NCI-H446 (cell line): ENCODE measurements around the gene TMPRSS3.
"Not testable (repeated sequence)": the region's sequence is repeated elsewhere in the genome, so short reads cannot be mapped to it uniquely, and the experiment has no call there.

Experiments used
- DNase-seq, 2 experiments: peaks; one replicate each; lab custom pipeline; 2025; lab: John Stamatoyannopoulos, UW

Gene TMPRSS3

DNA sequence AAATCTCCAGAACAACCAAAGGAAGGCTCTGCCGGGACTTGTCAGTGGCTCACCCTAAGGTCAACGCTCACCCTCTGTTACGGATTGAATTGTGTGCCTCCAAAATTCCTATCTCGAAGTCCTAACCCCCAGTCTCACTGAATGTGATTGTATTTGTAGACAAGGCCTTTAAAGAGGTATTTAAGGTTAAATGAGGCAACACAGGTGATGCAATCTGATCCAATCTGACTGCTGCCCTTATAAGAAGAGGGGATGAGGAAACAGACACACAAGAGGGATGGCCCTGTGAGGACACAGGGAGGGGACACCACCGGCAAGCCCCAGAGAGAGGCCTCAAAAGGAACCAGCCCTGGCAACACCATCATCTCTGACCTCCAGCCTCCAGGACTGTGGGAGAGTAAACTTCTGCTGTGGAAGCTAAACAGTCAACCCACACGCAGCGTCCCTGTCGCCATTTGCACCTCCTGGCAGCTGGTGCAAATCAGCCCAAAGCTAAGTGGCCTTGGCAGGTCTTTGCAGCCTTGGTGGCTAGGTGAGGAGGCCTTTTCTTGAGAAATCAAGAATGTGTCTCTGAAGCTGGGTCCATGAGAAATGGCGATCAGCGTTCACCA is 32.1 kb upstream of the TMPRSS3 start:
- no peak for DNase-seq

DNA sequence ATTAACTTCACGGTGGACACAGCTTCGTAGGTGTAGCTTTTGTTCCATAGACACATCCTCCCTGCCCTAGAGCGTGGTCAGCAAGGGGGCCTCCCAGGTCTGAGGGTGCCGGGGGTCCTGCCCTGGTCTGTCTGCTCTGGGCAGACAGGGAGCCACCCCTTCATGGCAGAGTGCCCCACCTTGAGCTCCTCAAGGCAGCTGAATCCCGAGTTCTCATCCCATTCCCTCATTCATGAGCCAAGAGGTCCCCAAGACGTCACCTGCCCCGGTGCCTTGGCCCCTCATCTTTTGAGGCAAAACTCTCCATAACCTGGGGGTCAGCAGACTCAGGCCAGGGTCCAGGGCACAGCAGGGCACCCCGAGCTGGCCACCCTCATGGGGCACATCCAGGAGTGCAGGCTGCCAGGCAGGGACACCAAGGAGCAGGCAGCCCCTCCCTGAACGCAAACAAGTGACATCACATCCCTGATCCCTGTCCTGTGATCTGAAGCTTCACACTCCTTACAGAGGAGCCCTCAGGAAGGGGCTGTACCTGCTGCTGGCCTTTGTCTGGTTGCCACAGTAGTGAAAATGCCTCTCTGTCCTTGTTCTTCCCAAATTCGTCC is 31.1 kb upstream of the TMPRSS3 start:
- DNase-seq = no peak

DNA sequence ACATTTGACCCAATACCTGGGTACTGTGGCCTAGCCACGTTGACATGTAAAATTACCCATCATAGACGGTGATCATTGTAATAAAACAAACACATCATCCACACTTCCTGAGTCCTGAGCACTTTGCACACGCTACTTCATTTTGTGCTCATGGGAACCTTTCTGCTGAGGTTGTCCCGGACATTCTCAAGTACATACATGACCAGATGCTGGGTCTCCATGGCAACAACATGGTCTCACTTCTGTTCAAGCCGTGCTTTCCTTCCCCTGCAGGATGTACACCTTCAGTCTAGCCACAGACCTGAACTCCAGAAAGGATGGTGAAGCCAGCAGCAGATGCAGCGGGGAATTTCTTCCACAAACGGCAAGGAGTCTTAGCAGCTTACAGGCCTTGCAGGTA is 30.6 kb upstream of the TMPRSS3 start:
- DNase-seq = no peak

DNA sequence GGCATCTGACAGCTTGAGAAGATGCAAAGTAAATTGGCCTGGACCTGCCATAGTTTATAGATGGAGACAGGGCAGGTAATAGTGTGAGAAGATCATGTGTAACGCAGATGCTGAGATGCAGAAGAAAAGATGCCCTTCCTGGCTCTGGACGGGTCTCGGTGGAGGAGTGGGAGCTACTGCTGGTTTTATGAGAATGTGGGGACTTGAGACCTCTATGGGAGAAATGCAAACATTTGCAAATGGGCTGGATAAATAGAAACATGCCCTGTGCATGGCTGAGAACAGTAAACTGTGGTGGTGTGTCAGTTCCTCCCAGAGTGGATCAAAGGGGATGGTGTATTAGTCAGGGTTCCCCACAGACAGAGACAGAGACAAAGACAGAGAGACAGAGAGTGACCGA is 29.7 kb upstream of the TMPRSS3 start:
- DNase-seq = no peak

DNA sequence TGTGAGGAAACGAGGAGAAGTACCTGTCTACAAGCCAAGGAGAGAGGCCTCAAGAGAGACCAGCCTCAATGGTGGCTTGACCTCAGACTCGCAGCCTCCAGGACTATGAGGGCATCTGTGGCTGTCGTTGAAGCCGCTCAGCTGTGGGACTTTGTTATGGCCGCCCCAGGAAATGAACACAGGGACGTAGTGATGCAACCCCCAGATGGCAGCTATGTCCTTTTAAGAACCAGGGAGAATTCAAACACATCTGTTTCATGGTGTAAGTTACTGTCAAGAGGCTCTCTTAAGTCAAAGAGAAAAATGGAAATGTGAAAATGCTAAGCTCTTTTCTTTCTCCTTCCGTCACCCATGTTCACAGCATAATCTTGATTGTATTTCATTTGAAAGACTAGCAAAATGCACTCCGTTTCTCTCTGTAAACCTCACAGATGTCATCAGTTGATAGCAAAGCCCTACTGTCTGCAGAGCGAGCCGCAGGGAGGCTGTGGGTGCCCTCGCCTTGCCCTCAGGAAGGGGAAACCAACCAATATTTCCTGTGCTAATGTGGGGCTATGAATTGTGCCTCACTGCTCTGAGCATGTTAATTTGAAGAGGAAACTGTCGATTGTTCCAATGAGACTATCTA is 29.2 kb upstream of the TMPRSS3 start:
- DNase-seq = no peak

DNA sequence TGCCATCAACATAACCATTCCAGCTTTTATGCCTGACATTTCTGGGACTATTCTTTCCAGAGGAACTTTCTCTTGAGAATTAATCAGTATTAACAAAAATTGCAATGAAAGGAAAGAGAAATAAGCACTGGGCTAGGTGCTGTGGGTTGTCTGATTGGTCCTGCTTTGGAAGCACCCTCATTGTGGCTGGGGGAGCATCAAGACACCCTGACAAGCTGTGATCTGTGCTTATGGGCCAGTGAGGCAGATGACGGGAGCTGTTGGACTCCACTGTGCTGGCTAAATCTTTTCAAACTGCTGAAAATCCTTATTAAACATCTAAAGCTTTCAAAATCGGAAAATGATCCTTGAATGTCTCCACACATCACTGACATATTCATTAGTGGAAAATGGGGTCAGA is 27.8 kb upstream of the TMPRSS3 start:
- DNase-seq = no peak

DNA sequence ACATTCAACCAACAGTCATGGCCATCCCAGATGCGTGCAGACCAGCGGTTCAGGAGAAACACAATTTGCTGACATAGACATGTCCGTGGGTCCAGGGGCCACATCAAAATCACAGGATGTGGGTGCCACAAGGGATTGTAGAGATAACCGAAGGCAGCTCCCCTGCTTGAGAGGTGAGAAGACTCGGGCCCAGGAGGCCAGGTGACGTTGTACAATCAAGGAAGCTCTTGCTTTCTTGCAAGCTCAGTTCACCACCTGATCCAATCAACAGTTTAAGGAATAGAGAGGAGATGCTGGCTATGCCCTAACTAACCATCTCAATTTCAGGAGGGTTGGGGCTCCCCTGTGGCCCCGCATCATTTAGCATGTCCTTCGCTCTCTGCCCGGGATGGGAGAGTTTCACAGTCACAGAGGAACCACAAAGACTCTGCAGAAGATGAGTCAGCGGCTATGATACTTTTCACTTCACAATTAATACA is 27.4 kb upstream of the TMPRSS3 start:
- no peak for DNase-seq

DNA sequence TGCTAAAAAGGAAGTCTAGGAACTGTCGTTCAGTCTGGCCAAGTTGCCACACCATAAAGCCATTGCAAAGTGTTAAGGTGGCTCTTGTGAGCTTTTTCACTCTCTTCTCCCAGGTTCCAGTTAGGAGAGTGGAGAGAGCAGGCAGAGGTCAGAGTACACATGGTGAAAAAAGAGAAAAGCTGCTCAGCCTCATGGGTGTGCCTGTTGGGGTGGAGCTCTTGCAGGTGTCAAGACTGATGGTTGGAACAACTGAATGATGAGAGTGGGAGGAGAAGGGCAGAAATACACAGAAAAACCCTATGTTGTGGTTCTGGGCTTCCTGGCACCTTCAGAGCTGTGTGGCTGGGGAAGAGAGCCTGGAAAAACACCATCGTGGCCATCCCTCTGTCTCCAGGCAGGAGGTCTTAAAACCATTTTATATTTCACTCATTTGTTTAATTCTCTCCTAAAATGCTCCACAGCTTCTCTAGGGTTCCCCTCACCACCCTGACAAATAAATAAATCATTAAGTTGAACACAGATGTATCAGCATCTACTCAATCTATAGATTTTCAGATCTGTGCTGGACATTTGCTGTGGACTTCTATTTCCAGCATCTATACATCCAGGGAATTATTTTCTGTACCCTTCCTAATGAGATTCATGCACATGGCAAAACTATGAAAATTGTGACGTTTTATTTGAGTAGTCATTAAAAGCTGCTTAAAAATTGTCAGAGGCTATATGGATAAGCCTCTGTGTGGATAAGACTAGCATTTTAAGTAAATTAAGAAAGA is 25.4 kb upstream of the TMPRSS3 start:
- DNase-seq = no peak

DNA sequence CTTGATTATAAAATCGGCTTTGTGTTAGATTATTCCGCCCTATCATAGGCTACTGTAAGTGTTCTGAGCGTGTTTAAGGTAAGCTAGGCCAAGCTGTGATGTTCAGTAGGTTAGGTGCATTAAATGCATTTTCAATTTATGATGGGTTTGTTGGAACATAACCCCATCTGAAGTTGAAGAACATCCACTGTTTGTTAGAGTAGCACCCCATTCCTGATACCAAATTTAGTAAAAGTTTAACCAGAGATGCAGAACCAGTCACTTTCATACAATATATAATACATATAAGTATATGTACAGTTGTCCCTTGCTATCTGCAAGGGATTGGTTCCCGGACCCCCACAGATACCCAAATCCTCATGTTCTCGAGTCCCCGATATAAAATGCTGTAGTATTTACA is 24.0 kb upstream of the TMPRSS3 start:
- DNase-seq = no peak

DNA sequence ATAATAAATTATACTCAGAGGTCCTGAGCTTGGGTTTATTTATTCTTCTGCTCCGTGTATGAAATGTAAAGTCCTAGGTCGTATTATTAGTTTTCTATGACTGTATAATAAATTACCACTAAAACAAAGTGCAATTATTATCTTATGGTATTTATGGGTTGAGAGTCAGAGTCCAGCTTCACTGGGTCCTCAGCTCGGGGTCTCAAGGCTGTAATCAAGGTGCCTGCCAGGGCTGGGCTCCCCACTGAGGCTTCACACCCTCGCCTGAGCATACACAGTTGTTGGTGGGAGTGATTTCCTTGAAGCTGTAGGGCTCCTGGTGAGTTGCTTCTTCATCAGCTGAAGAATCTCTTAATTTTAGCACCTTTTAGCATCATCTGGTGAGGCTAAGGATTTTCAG is 23.0 kb upstream of the TMPRSS3 start:
- DNase-seq = no peak

DNA sequence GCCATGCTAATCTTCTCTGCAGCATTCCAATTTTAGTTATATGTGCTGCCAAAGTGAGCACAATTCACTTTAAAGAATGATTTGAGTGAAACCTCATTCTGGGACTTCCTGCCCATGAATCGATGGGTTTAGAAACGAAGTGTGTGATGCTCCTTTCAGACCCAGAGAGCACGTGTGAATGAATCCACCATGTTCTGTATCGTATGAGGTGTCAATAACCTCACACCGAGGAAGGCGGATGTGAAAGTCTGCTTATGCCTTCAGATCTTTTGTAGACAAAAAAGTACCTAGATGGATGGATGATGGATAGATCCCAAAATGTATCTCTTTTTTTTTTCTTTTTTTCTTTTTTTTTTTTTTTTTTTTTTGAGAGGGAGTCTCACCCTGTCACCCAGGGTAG is 21.7 kb upstream of the TMPRSS3 start:
- no peak for DNase-seq

DNA sequence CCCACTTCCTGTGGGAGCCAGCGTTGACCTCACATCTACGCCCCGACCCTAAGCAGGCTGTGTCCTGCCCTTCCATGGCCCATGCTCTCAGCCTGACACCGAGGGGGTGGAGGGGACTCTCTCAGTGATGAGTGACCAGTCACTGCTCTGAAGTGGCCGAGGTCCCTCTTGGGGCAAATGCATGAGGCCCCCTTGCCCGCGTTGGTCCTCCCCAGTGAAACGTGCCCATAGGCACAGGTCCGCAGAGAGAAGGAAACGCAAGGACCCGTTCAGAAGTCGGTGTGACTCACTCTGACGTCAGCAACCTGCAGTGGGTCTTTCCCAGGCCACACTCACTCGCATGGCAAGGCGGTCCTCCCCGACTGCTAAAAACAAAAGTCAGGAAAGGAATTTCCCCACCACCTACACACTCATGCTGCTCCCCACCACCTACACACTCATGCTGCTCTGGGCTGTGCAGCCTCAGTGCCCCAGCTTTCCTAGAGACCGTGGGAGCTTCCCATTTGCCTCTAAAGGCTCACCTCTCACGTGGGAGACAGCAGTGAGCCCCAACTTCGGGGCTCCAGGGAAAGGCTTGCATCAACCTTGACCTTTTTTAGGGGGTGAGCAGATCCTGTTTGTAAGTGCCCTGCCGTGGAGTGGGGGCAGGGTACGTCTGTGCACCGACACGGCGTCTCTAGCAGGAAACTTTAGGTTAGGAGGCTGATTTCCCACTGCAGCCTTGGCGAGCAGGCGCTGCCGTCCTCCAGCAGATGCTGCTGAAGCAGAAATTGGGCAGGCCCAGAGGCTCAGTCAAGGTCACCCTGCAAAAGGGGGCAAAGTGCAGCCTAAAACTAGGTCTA is 19.3 kb upstream of the TMPRSS3 start:
- no peak for DNase-seq

DNA sequence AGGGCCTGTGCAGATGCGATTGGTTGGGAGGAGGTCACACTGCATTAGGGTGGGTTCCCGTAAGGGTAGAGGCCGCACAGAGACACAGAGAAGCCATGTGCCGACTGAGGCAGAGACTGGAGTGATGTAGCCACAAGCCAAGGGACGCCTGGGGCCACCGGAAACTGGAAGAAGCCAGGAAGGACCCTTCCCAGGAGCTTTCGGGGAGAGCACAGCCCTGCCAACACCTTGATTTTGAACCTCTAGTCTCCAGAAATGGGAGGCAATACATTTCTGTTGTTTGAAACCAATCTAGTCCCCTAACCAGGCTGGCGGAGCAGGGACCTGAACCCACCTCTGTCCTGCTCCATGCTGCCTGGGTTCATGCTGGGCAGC is 18.7 kb upstream of the TMPRSS3 start:
- DNase-seq = no peak

DNA sequence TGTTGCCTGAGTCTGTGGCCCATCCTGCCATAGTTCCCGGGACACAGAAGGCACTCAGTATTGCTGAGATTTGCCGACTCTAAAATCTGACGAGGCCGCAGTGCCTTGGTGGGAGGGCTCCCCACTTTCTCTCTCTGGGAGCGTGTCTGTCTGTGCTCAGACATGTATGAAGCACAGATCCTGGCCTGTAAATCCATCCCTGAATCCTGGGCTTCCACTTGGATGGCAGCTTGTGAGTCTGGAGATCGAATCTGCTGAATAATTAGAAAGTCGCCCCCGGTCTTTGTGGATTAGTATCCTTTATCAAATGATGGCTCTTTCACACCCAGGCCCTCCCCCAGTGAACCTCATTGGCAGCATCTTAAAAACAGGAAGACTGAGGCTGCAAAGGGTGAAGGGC is 18.2 kb upstream of the TMPRSS3 start:
- no peak for DNase-seq

DNA sequence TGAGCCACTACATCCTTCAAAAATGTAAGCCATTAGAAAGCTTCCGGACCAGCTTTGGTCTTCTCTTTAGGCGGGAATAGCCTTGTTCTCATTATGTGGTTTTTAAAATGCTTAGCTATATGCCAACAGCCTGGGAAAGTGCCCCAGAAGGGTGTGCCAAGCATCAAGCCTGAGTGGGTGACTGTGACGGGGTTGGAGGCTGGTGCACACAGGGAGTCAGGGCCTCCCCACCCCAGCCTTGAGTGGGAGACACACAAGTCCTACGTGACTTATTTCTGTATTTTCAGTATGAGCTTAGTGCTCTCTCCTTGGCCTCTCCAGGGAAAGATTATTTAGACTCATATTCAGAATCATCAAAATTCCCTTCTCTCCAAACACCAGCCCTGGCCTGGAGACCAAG is 17.6 kb upstream of the TMPRSS3 start:
- no peak for DNase-seq

DNA sequence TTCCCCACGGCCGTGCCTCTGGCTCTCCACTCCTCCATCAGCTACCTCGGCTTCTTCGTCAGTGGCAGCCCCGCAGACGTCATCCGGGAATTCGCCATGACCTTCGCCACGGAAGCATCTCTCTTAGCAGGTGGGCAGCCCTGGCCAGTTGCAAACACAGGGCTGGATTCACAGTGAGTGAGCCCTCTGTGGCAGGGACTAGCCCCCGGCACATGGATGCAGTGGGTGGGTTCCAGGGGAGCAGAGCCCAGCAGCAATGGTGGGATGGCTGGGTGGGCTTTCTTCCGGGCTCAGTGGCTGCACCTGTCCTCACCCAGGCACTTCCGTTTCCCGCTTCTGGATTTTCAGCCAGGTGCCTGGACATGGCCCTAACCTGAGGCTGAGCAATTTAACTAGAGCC is 17.2 kb upstream of the TMPRSS3 start:
- DNase-seq = no peak

DNA sequence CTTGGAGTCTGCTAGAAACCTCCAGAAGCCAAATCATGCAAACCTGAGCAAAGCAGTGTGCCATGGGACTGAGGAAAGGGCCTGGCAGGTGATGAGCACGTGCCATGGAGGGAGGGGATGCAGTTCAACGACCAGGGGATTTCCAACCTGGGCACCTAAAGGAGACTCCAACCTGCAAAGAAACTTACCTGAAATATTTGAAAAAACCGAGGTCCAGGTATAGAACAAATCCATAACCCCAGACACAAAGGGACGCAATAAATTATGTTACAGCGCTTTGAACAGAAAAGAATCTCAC is 16.7 kb upstream of the TMPRSS3 start:
- no peak for DNase-seq

DNA sequence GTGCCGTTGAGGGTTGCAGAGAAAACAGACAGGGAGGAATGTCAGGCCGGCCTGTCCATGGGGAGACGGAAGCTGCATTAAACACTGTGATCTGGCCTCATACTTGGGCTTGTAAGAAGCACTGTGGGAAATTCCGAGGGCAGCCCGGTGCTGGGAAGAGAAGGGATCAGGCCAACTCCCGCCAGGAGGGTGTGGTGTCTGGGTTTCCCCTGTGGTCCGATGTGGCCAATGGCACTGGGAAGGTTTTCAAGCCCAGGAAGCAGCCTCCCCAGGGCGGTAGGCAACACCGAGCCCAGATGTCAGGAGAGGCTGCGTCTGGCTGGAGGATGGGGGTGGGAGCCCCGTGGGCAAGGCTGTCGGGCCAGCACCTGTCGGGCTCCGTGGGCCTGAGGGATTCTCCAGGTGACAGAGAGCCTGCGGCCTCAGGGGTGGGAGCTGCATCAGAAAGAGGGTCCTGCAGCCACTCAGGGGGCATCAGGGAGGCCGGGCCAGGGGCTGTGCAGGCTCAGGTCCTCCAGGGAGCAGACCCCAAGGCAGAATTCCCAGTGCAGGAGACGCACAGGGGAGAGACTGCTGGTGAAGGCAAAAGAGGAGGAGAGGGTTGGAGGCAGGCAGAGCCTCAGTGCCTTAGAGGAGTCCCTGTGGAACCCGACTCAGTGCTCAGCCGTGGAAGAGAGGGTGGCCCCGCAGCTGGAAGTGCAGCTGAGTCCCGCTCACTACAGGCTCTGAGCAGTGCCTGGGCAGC is 16.2 kb upstream of the TMPRSS3 start:
- DNase-seq = no peak

DNA sequence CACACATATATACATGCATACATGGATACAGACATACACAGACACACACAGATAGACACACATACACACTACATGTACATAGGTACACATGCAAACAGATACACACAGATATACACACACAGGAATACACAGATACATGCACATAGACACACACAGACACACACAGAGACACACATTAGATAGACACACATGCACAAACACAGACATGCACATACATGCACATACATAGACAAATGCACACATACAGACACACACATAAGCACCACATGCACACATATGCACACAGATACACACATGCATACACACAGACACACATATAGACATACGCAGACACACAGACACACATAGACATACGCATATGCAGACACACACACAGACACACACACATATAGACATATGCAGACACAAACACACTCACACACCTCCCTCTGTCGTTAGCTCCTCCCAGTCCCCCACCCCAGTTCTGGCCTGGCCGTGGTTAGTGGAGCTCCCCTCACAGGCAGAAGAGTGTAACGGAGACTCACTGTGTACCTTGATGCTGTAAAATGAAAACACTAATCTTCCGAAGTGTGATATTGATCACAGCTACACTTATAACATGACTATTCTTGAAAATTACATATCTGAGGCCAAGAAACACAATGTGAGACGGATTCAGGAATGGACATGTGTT is 15.5 kb upstream of the TMPRSS3 start:
- DNase-seq = no peak

DNA sequence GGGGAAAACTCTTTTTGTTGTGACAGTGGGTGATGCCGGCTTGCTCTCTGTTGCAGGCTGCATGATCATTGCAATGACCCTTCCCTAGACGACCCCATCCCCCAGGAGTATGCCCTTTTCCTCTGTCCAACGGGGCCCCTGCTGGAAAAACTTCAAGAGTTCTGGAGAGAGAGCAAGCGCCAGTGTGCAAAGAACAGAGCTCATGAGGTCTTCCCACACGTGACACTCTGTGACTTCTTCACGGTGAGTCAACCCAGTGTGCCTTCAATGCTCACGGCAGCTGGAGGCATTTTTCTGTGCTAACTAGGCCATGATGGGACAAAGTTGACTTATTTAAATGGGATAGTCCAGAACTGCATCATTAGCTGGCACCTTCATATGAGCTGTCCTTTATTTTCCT is 13.5 kb upstream of the TMPRSS3 start:
- no peak for DNase-seq

DNA sequence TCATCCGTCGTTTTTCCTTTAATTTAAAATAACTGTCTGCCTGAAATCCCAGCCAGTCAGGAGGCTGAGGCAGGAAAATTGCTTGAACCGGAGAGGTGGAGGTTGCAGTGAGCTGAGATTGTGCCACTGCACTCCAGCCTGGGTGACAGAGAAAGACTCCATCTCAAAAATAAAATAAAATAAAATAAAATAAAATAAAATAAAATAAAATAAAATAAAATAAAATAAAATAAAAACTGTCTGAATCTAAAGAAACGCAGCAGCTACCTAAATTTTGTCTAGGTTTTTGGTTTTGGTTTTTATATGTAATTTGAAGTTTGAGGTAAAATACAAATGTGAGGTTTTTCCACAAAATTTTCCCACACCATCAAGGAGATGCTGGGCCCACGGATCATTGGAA is 12.9 kb upstream of the TMPRSS3 start:
- DNase-seq = not testable (repeated sequence)
